ENCODE data around the gene MBD3L4. TPM values are rescaled to one million over a fixed set of nuclear protein-coding genes. Genes with fewer than 3 reads are reported as not detected.

The MBD3L4 gene
- not detected in 2 replicates for total RNA-seq

DNA sequence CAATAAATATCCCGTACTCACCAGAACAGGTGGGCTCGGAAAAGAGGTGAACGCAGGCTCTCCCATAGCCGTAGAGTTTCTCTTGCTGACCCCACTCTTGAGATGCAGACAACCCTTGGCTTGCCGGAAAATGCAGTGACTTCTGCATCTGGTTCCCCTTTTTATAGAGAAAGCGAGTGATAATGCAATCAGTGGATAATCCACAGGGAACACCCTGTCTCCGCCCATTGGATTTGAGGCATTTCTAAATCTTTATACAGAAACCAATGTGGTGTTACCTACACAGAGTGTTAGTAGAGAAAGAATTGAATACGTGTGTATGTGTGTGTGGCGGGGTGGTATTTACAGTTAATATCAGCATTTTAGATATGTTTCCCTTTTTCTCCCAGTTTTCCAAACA is at the start of gene MBD3L4:
MBD3L4 (minus strand) TSS at position 101 of the 400 bp plus-strand sequence; CDS start at position 66, 35 bp downstream.

DNA sequence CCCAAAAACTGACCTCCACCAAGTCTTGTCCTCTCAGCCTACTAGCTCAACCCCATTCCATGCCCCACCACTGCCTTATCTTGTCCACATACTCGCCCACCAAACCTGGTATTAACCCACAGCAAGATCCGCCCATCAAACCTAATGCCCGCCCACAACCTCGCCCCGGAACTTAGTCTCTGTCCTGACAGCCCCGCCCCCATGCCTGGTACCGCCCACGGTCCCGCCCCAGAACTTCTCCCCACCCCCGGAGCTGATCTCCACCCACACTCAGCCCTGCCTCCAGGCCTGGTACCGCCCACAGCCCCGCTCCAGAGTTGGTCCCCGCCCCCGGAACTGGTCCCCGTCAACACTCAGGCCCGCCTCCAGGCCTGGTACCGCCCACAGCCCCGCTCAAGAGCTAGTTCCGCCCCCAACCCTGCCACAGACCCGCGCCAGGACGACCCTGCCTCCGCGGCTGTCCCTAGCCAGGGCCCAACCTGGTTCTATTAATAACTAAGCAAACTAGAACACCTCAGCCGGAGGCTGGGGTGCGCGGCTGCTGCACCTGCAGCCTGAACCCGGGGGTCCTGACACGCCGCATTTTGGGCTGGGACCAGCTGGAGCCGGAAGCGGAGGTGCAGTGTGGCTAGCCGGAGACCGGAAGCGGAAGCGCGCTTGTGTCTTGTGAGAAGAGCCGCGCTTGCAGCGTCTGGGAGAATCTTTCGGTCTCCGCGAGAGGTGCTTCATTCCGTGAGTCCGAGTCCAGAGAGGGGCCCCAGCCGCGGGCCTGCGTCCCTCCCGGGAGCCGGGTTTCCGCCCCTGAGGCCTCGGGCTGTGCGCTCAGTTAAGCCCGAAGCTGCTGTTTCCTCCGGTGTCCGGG is 29.3 kb upstream of the MBD3L4 start, which contains the start of gene ZNF557:
ZNF557 (plus strand) TSS at position 662 of the 862 bp plus-strand sequence. CDS start 5,372 bp downstream, outside the sequence.

DNA sequence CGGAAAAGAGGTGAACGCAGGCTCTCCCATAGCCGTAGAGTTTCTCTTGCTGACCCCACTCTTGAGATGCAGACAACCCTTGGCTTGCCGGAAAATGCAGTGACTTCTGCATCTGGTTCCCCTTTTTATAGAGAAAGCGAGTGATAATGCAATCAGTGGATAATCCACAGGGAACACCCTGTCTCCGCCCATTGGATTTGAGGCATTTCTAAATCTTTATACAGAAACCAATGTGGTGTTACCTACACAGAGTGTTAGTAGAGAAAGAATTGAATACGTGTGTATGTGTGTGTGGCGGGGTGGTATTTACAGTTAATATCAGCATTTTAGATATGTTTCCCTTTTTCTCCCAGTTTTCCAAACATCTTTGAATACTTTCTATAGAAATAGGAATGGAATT is 18.6 kb upstream of the MBD3L4 start, which contains the start of gene MBD3L3:
MBD3L3 (minus strand) TSS at position 101 of the 400 bp plus-strand sequence; CDS start at position 30, 71 bp downstream.

DNA sequence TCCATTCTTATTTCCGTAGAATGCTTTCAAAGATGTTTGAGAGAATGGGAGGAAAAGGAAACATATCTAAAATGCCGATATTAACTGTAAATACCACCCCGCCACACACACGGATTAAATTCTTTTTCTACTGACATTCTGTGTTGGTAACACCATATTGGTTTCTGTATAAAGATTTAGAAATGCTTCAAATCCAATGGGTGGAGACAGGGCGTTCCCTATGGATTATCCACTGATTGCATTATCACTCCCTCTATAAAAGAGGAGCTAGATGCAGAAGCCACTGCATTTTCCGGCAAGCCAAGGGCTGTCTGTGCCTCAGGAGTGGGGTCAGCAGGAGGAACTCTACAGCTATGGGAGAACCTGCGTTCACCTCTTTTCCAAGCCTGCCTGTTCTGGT is 9.0 kb upstream of the MBD3L4 start, which contains the start of gene MBD3L2:
MBD3L2 (plus strand) TSS at position 301 of the 400 bp plus-strand sequence; CDS start at position 354, 53 bp downstream.

DNA sequence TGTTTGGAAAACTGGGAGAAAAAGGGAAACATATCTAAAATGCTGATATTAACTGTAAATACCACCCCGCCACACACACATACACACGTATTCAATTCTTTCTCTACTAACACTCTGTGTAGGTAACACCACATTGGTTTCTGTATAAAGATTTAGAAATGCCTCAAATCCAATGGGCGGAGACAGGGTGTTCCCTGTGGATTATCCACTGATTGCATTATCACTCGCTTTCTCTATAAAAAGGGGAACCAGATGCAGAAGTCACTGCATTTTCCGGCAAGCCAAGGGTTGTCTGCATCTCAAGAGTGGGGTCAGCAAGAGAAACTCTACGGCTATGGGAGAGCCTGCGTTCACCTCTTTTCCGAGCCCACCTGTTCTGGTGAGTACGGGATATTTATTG is 9.7 kb downstream of the MBD3L4 start, which contains the start of gene MBD3L5:
MBD3L5 (plus strand) TSS at position 301 of the 400 bp plus-strand sequence; CDS start at position 335, 34 bp downstream.

DNA sequence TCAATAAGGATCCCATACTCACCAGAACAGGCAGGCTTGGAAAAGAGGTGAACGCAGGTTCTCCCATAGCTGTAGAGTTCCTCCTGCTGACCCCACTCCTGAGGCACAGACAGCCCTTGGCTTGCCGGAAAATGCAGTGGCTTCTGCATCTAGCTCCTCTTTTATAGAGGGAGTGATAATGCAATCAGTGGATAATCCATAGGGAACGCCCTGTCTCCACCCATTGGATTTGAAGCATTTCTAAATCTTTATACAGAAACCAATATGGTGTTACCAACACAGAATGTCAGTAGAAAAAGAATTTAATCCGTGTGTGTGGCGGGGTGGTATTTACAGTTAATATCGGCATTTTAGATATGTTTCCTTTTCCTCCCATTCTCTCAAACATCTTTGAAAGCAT is 18.6 kb downstream of the MBD3L4 start, which contains the start of gene MBD3L2B:
MBD3L2B (minus strand) TSS at position 101 of the 400 bp plus-strand sequence; CDS start at position 67, 34 bp downstream.

Other genes starting within 250 kb of the MBD3L4 start
- not detected in 2 replicates for gene ADGRE1, start 152.6 kb downstream of the MBD3L4 start, total RNA-seq
- not detected in 2 replicates for gene MBD3L2B, start 18.7 kb downstream of the MBD3L4 start, total RNA-seq
- not detected in 2 replicates for gene MBD3L5, start 9.6 kb downstream of the MBD3L4 start, total RNA-seq
- gene MBD3L2, start 9.1 kb upstream of the MBD3L4 start, total RNA-seq, result not detected in 2 replicates
- not detected in 2 replicates for gene MBD3L3, start 18.5 kb upstream of the MBD3L4 start, total RNA-seq
- gene ZNF557, start 29.5 kb upstream of the MBD3L4 start, total RNA-seq, result 11.2 and 13.4 TPM in 2 replicates